Muscle of leg (tissue), 11 donors: ENCODE measurements around the gene BET1. TPM values are rescaled to one million over a fixed set of nuclear protein-coding genes. Genes with fewer than 3 reads are reported as not detected.
A peak's percentile ranks its signal among the peaks of the same experiment; 100 is the strongest.

Experiments
- DNase-seq: peaks from one replicate; pipeline ENCODE4 v3.0.0; 2013
- H3K27ac ChIP-seq: one replicate; pipeline ENCODE4 v1.5.1; 2013; ENCODE audit warnings: mild to moderate bottlenecking, low read length, control low read depth
- H3K27me3 ChIP-seq: one replicate; pipeline ENCODE4 v1.6.1; 2013; ENCODE audit warnings: low read length; ENCODE audit not compliant: control insufficient read depth, insufficient read depth
- H3K36me3 ChIP-seq: one replicate; pipeline ENCODE4 v1.6.1; 2013; ENCODE audit warnings: low read length; ENCODE audit not compliant: control insufficient read depth, insufficient read depth
- H3K4me1 ChIP-seq: one replicate; pipeline ENCODE4 v1.6.1; 2013; ENCODE audit warnings: low read length; ENCODE audit not compliant: control insufficient read depth, insufficient read depth
- H3K4me3 ChIP-seq: one replicate; pipeline ENCODE4 v1.5.1; 2013; ENCODE audit warnings: low read length, control low read depth
- H3K9me3 ChIP-seq: replicated peaks from 2 replicates; pipeline ENCODE4 v1.6.1; 2013; ENCODE audit warnings: low read depth, low read length; ENCODE audit not compliant: control insufficient read depth
- WGBS: methylation state at CpG from one replicate; pipeline ENCODE4 v1.1.5; 2013; ENCODE audit warnings: missing lambda C conversion rate; ENCODE audit not compliant: insufficient coverage; 5-methylcytosine and 5-hydroxymethylcytosine counted together
- polyA plus RNA-seq, 8 donors: library from polyadenylated mRNA; unstranded; fragments of 120-200 nt; gene quantifications; one replicate each; pipeline versions ENCODE4 v1.2.1 to v1.2.3, GENCODE V29; 2013; ENCODE audit warnings: inconsistent platforms in 1 of 8, low replicate concordance in 1 of 8; ENCODE audit not compliant: insufficient read length in 8 of 8, insufficient read depth in 1 of 8
- total RNA-seq: library from RNA; stranded (reverse); fragments of 120-200 nt; gene quantifications from one replicate; pipeline ENCODE4 v1.2.4, GENCODE V29; 2013

BET1 gene
- total and polyA plus RNA-seq, 9 donors, result 22.5 to 32.9 (median 24.8) TPM

DNA sequence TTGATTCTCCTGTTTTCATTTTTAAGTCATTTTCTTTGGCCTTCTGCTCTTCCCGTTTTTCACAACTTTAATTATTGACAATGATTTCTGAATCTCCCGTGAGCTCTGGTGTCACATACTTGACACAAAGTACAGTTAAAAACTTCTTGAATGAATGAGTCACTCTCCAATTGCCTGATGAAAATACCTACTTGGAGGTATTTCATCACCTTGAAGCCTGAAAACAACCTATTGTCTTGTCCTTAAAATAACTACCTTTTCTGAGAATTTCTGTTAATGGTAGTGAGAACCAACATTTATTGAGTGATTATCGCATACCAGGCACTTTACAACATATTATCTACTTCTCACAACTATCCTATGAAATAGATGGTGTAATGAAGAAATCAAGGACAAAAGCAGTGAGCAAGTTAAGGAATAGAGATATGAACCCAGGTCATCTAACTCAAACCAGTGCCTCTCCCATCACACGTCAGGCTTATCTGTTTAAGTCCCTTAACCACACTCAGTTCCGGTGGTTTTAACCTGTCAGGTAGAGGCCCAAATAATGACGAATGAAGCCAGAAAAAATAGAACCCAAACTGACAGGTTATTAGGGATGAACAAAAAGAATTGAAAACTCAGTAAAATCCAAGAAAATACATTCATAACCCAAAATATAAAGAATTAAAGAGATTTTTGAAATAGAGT is 11.6 kb downstream of the BET1 start:
- H3K27ac ChIP-seq, result no peak overlapping the region

DNA sequence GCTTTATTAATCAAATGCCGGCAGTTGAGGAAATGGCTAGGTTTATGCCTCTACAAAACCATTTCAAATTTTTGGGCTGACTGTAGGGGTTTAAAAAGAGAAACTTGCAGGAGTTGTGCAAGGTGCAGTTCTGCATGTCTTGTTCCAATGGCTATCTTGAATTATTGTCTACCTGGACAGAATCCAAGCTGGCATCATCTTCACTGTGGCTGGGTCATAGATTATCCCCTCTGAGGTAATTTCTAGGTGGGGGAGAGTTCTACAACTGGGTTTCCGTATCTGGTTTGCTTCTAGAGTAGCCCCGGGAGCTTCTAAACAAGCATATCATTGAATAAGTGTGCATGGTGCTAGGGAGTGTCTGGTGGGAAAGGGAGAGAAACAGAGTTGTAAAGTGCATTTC is 16.9 kb downstream of the BET1 start:
- Histone ChIP-seq H3K9me3 (no peaks in the 10 kb centered on the region), H3K4me1 (no peaks in the 10 kb centered on the region), H3K27ac (no peak overlapping the region), H3K4me3 (no peak overlapping the region), H3K36me3 (no peaks in the 10 kb centered on the region), H3K27me3 (no peaks in the 10 kb centered on the region)
- 63% methylated on average over 2 of the region's 3 CpGs for WGBS
- no peak for DNase-seq

More for the DNA sequence above, 11.6 kb downstream of the BET1 start:
- H3K27me3 ChIP-seq, result no peaks in the 10 kb centered on the region
- no CpG with 5 or more reads among the region's 6 CpGs for WGBS
- H3K36me3 ChIP-seq, result no peaks in the 10 kb centered on the region
- H3K4me1 ChIP-seq, result no peaks in the 10 kb centered on the region
- H3K9me3 ChIP-seq, result no peaks in the 10 kb centered on the region
- no peak for DNase-seq
- H3K4me3 ChIP-seq, result no peak overlapping the region

DNA sequence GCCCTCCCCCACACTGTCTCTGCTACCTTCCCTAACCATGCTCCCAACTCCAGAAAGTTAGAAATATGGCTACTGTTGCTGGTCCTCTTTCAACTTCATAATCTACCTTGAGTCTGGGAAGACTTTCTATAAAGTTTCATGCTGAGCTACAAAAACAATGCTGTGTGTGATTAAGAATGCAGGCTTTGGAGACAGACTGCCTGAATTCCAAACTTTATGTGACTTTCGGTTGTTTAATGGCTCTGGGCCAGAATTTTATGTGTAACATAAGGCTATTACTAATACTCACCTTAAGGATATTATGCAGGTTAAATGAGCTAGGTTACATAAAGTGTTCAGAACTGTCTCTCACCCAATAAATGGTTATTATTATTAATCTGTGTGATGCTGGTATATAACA is 19.1 kb downstream of the BET1 start:
- Histone ChIP-seq H3K4me1 (no peaks in the 10 kb centered on the region), H3K9me3 (no peaks in the 10 kb centered on the region), H3K36me3 (no peaks in the 10 kb centered on the region), H3K4me3 (no peak overlapping the region), H3K27ac (no peak overlapping the region), H3K27me3 (no peaks in the 10 kb centered on the region)
- WGBS, result no CpG with 5 or more reads among the region's 1 CpG
- DNase-seq, result no peak

DNA sequence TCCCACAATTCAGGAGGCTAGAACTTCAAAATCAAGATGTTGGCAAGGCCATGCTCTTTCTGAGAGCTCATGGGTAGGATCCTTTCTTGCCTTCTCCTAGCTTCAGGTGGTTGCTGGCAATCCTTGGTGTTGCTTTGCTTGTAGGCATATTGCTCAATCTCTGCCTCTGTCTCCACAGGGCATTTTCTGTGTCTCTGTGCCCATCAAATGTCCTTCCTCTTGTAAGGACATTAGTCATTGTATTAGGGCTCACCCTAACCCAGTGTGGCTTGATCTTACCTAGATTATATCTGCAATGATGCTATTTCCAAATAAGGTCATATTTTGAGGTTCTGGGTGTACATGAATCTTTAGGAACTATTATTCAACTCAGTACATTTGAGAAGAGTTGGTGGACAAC is 20.1 kb downstream of the BET1 start:
- DNase-seq, result no peak
- Histone ChIP-seq H3K27me3 (no peaks in the 10 kb centered on the region), H3K9me3 (no peaks in the 10 kb centered on the region), H3K27ac (no peak overlapping the region), H3K4me1 (no peaks in the 10 kb centered on the region), H3K4me3 (no peak overlapping the region), H3K36me3 (no peaks in the 10 kb centered on the region)

DNA sequence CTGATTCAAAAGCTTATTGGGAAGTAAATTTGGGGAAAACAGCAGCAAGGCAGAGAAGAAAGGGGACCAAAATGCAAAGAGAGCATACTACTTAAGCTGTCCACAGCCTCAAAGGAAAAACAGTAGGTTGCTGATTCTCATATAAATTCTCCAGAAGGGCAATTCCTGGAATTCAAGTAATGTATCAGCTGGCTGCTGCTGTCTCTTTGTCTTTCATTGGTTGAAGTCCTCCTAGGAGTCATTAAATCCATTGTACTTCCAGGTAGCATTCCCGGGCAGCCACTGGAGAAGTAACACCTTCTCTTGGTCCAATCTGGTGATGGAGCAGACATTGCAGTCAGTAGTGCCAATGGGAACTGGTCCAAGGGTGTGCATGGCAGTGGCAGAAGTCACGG is 22.7 kb downstream of the BET1 start:
- Histone ChIP-seq H3K9me3 (no peaks in the 10 kb centered on the region), H3K27ac (no peak overlapping the region), H3K4me3 (no peak overlapping the region), H3K27me3 (no peaks in the 10 kb centered on the region), H3K4me1 (no peaks in the 10 kb centered on the region), H3K36me3 (no peaks in the 10 kb centered on the region)
- DNase-seq, result no peak
- WGBS, result 48% methylated on average over 2 of the region's 2 CpGs

DNA sequence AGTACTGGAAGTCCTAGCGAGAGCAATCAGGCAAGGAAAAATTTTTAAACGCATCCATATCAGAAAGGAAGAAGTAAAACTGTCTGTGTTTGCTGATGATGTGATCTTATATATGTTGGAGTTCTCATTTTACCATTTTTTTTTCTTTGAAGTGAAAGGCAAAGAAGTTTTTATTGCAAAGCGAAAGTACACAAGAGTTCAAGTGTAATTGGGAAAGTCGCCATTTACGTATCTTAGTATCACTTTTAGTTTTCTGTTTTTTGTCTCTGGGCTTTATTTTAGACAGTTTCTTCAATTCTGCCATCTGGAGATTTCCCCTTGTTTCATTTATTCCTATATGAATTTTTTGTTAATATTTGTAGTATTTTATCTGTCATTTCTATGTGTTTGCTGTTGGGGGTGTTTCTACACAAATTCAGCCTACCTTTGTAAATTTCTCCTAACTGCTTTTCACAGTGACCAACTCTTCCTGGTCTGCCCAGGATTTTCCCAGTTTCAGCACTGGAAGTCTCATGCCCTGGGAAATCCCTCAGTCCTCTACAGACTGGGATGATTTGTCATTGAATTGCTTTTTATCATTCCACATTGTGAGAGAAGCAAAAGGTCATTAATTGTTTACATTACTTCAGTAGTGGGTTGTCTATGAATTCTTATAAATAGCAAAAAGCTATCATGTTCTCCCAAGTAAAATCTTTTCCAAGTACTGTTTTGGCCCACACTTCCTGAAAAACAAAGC is 23.2 kb downstream of the BET1 start:
- no CpG with 5 or more reads among the region's 5 CpGs for WGBS
- Histone ChIP-seq H3K9me3 (no peaks in the 10 kb centered on the region), H3K36me3 (no peaks in the 10 kb centered on the region), H3K4me3 (no peak overlapping the region), H3K27me3 (no peaks in the 10 kb centered on the region), H3K27ac (no peak overlapping the region), H3K4me1 (no peaks in the 10 kb centered on the region)
- no peak for DNase-seq

DNA sequence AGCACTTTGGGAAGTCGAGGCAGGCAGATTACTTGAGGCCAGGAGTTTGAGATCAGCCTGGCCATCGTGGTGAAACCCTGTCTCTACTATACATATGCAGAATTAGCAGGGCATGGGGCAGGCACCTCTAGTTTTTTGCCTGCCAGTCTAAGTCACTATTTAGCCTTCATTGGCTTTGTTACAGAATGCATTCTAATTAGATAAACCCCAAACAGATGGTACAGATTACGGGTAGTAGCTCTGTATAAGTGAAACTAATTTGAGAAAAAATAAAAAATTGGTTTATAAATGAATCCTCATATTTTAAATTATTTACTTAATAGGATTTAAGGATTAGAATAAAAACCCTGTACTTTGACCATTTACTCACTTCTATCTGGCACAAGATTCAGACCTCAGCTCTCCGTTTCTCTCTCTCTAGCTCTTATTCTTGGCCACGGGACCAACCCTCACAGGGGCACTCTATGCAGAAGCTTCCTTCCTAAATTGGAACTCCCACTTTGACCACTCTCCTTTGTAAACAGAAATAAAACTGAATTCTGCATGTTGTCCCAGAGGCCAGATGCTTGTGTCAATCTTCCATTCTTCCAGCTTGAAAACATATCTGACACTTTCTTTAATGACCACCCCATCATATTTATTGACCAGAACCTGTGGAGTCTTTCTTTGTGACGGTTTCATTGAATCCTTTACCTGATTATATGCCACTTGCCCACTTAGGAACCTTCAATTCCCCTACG is 26.8 kb downstream of the BET1 start:
- Histone ChIP-seq H3K27me3 (no peaks in the 10 kb centered on the region), H3K4me3 (no peak overlapping the region), H3K27ac (no peak overlapping the region), H3K4me1 (no peaks in the 10 kb centered on the region), H3K9me3 (no peaks in the 10 kb centered on the region), H3K36me3 (no peaks in the 10 kb centered on the region)
- WGBS, result 52% methylated on average over 5 of the region's 7 CpGs
- peak; percentile 13 for DNase-seq

DNA sequence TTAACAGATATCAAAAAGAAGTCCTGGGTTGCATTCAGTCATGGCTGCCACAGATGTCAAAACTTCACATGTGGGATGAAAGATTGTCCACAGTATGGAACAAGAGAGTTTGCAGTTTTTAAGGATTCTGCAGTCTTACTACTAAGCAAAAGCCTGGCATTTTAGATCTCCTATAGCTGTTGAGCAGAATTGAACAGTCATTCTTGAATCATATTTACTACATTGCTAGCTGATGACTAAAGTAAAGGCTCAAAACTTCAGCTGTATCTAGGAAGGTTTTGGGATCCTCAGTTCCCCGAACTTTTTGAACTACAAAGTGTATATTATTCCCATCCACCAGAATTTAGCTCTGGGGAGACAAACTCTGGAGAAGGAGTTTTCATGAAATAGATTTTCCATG is 31.0 kb downstream of the BET1 start:
- H3K27ac ChIP-seq, result no peak overlapping the region
- H3K4me1 ChIP-seq, result no peaks in the 10 kb centered on the region
- WGBS, result no CpG with 5 or more reads among the region's 1 CpG
- H3K4me3 ChIP-seq, result no peak overlapping the region
- no peaks in the 10 kb centered on the region for H3K9me3 ChIP-seq
- no peak for DNase-seq
- no peaks in the 10 kb centered on the region for H3K36me3 ChIP-seq
- H3K27me3 ChIP-seq, result no peaks in the 10 kb centered on the region

DNA sequence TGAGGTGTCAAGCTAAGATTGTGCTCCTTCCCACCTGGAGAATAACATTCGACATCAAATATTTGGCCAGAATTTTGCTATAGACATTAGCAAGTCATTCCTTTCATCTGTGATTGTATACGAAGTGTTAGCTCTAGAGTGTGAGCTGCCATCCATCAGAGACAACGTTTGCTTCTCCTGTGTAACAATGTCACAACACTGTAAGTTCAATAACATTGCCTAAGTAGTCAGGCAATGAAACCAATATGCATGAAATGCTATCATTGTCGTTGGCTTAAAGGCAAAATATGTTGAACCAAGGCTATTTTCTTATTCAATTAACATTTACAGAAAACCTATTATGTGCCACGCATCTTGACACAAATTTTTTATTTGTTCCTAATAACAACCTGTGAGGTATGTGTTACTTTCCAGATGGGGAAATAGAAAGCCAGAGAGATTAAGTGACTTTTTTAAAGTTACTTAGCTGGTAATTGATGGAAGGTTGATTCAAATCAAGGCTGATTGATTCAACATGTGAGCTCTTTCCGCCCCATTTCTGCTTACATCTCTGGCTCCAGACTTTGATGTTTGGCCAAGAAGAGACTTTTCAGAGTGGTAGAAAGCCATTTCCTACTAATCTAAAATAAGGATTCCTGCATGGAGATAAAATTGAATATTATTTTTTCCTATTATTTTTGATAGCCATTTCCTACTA is 32.0 kb downstream of the BET1 start:
- Histone ChIP-seq H3K27me3 (no peaks in the 10 kb centered on the region), H3K4me1 (no peaks in the 10 kb centered on the region), H3K36me3 (no peaks in the 10 kb centered on the region), H3K4me3 (no peak overlapping the region), H3K27ac (no peak overlapping the region), H3K9me3 (no peaks in the 10 kb centered on the region)
- WGBS, result no CpG with 5 or more reads among the region's 6 CpGs
- DNase-seq, result peak; percentile 48
